ENCODE data around the gene RTKN. TPM values are rescaled to one million over a fixed set of nuclear protein-coding genes. Genes with fewer than 3 reads are reported as not detected.
"Not testable (repeated sequence)": the region's sequence is repeated elsewhere in the genome, so short reads cannot be mapped to it uniquely, and the experiment has no call there.

Gene RTKN
- polyA plus RNA-seq, 2 donors = 20.2 to 20.8 TPM

DNA sequence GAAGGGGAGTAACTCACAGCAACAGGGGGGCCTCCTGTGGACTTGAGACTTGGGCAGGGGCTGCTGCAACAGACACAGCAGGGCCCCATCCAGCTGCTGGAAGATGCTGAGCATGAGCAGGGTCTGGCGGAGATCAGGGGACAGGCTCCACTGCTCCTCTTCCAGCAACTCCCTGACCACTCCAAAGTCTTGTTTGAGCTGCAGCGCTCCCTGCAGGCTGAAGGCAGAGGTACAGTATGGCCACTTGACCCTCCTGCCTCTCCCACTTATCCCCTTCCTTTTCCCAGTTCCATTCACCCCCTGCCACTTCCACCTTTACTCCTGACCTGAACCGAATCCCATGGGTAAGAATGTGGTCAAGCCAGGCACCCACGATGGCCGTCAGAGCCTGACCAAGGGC is 33.2 kb upstream of the RTKN start:
- Histone ChIP-seq H3K4me3 (ENCODE audit: low read depth in 1 of 2, low read length in 2 of 2) (no peak overlapping the region), H3K36me3 (ENCODE audit: control insufficient read depth in 2 of 2, insufficient read depth in 2 of 2, low read length in 1 of 2) (peaks cover 0 to 17% of the 10 kb centered on the region in 2 donors), H3K27ac (ENCODE audit: low read depth in 2 of 2, low read length in 1 of 2) (no peak overlapping the region), H3K4me1 (ENCODE audit: control insufficient read depth in 2 of 2, insufficient read depth in 2 of 2, low read length in 1 of 2) (peaks cover 4 to 5% of the 10 kb centered on the region in 2 donors), H3K27me3 (ENCODE audit: control insufficient read depth in 1 of 2, insufficient read depth in 2 of 2, low read length in 2 of 2) (no peaks in the 10 kb centered on the region), H3K9me3 (ENCODE audit: control insufficient read depth in 2 of 2, insufficient read depth in 1 of 2, low read depth in 1 of 2, low read length in 1 of 2) (no peaks in the 10 kb centered on the region)
- WGBS, 2 donors = 90 to 91% methylated on average over 5 of the region's 5 CpGs

DNA sequence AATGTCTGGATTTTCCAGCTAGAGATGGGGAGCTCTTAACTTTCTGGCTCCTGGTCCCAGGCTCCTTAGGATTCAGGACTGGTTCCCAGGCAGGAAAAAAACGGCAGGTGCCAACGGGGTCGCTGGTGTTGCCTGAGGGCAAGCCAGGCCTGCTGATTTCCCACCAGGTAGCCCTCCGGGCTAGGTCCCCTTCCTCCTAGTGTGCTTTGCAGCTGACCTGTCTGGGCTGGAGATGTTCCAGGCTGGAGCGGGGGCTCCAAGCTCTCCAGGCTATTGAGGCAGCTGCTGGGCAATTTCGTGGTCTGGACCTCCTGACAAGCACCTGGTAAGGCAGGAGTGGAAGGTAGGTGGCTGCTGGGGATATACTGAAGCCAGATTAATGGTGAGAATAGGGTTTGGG is 32.7 kb upstream of the RTKN start:
- Histone ChIP-seq H3K4me3 (ENCODE audit: low read depth in 1 of 2, low read length in 2 of 2) (no peak overlapping the region), H3K27me3 (ENCODE audit: control insufficient read depth in 1 of 2, insufficient read depth in 2 of 2, low read length in 2 of 2) (no peaks in the 10 kb centered on the region), H3K4me1 (ENCODE audit: control insufficient read depth in 2 of 2, insufficient read depth in 2 of 2, low read length in 1 of 2) (peaks cover 4 to 5% of the 10 kb centered on the region in 2 donors), H3K36me3 (ENCODE audit: control insufficient read depth in 2 of 2, insufficient read depth in 2 of 2, low read length in 1 of 2) (peaks cover 0 to 17% of the 10 kb centered on the region in 2 donors), H3K9me3 (ENCODE audit: control insufficient read depth in 2 of 2, insufficient read depth in 1 of 2, low read depth in 1 of 2, low read length in 1 of 2) (no peaks in the 10 kb centered on the region), H3K27ac (ENCODE audit: low read depth in 2 of 2, low read length in 1 of 2) (no peak overlapping the region)
- WGBS, 2 donors = 91 to 94% methylated on average over 6 of the region's 6 CpGs

DNA sequence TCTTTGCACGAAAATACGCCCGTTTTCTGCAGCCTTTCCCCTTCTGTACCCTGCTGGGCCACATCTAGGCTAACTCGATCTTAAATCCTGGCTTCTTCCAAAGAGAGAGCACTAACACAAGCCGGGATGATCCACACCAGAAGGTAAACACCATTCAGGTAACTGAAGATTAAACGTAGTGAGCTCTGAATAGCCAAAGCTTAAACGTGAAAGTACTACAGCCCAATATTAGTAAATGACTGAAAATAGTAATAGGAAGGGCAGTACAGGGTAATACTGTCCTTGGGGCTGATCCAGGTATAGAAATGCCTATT is 31.2 kb upstream of the RTKN start:
- peaks cover 0 to 17% of the 10 kb centered on the region in 2 donors for H3K36me3 ChIP-seq (ENCODE audit: control insufficient read depth in 2 of 2, insufficient read depth in 2 of 2, low read length in 1 of 2)
- H3K27ac ChIP-seq (ENCODE audit: low read depth in 2 of 2, low read length in 1 of 2) = peak overlapping the region; percentile 95 to 99
- no peaks in the 10 kb centered on the region for H3K9me3 ChIP-seq (ENCODE audit: control insufficient read depth in 2 of 2, insufficient read depth in 1 of 2, low read depth in 1 of 2, low read length in 1 of 2)
- H3K4me1 ChIP-seq (ENCODE audit: control insufficient read depth in 2 of 2, insufficient read depth in 2 of 2, low read length in 1 of 2) = peaks cover 4 to 5% of the 10 kb centered on the region in 2 donors
- H3K4me3 ChIP-seq (ENCODE audit: low read depth in 1 of 2, low read length in 2 of 2) = peak overlapping the region; percentile 77 to 84
- H3K27me3 ChIP-seq (ENCODE audit: control insufficient read depth in 1 of 2, insufficient read depth in 2 of 2, low read length in 2 of 2) = no peaks in the 10 kb centered on the region
- 4 to 10% methylated on average over 7 of the region's 7 CpGs for WGBS, 2 donors

DNA sequence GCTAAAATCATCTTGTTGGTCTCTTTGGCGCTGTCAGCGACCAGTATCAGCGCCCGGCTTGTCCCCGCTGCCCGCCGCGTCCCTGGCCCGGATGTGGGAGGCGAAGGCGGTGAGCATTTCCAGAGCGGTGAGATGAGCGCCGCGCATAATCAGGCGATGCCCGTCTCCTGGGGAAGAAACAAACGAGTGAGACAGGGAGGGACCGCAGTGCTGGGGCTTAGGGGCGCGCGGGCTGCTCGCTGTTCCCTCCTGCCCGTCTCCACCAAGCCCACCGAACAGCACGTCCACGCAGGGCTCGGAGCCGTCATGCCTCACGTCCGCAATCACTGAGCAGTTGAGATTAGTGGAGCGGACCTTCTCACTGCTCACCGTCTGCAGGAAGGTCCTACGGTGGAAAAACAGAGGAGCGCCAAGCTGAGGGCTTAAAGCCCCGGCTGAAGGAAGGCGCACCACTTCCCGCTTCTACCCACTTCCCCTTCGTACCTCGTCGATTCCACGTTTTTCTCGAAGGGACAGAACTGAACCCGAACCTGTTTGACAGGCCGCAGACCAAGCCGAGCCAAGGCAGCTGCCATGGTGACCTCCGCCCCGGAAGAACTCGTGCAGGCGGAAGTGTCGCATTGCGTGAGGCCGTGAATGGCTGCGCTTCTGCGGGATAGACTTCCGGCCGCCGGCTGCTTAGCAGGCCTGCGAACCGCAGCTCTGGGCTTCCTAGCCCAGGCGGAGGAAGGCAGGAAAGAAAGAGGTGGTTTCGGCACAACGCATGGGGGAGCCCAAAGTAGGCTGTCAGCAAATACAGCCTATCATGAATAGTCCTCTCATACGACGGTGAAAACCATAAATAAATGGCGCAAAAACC is 30.6 kb upstream of the RTKN start, which contains the start of gene MRPL53:
MRPL53 (minus strand) TSS at position 595 of the 859 bp plus-strand sequence; CDS start at position 575, 20 bp downstream.
- Histone ChIP-seq H3K36me3 (ENCODE audit: control insufficient read depth in 2 of 2, insufficient read depth in 2 of 2, low read length in 1 of 2) (peaks cover 0 to 14% of the 10 kb centered on the region in 2 donors), H3K9me3 (ENCODE audit: control insufficient read depth in 2 of 2, insufficient read depth in 1 of 2, low read depth in 1 of 2, low read length in 1 of 2) (no peaks in the 10 kb centered on the region)
- WGBS, 2 donors = 0 to 1% methylated on average over 66 of the region's 66 CpGs

DNA sequence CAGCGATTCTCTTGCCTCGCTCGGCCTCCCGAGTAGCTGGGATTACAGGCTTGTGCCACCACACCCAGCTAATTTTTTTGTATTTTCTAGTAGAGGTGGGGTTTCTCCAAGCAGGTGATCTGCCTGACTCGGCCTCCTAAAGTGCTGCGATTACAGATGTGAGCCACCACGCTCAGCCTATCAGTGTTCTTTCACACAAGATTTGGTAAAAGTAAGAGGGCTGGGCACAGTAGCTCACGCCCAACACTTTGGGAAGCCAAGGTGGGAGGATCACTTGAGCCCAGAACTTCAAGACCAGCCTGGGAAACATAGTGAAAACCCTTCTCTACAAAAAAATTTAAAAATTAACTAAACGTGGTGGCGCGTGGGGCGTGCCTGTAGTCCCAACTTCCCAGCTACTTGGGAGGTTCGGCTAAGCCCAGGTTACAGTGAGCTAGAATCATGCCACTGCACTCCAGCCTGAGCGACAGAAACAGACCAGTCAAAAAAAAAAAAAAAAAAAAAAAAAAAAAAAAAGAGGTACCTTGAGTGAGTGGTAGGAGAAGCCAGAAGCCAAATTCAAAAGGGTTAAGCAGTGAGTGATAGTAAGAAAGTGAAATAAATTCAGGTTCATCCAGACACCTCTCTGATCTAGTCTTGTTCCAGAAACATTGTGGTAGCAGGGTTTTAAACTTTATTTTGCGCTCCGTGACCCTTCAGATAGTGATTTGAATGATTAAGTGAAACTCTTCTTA is 29.8 kb upstream of the RTKN start:
- H3K27ac ChIP-seq (ENCODE audit: low read depth in 2 of 2, low read length in 1 of 2) = peak overlapping the region; percentile 95 to 99
- no peaks in the 10 kb centered on the region for H3K9me3 ChIP-seq (ENCODE audit: control insufficient read depth in 2 of 2, insufficient read depth in 1 of 2, low read depth in 1 of 2, low read length in 1 of 2)
- 44 to 48% methylated on average over 16 of the region's 16 CpGs for WGBS, 2 donors
- peaks cover 4 to 5% of the 10 kb centered on the region in 2 donors for H3K4me1 ChIP-seq (ENCODE audit: control insufficient read depth in 2 of 2, insufficient read depth in 2 of 2, low read length in 1 of 2)
- H3K27me3 ChIP-seq (ENCODE audit: control insufficient read depth in 1 of 2, insufficient read depth in 2 of 2, low read length in 2 of 2) = no peaks in the 10 kb centered on the region
- H3K36me3 ChIP-seq (ENCODE audit: control insufficient read depth in 2 of 2, insufficient read depth in 2 of 2, low read length in 1 of 2) = peaks cover 0 to 14% of the 10 kb centered on the region in 2 donors
- peak overlapping the region; percentile 77 to 84 for H3K4me3 ChIP-seq (ENCODE audit: low read depth in 1 of 2, low read length in 2 of 2)

More for the DNA sequence above, 30.6 kb upstream of the RTKN start, which contains the start of gene MRPL53:
- Histone ChIP-seq H3K4me3 (ENCODE audit: low read depth in 1 of 2, low read length in 2 of 2) (peak within 1 kb of the TSS; percentile 77 to 84), H3K27ac (ENCODE audit: low read depth in 2 of 2, low read length in 1 of 2) (peak within 1 kb of the TSS; percentile 95 to 99), H3K27me3 (ENCODE audit: control insufficient read depth in 1 of 2, insufficient read depth in 2 of 2, low read length in 2 of 2) (no peaks in the 10 kb centered on the region), H3K4me1 (ENCODE audit: control insufficient read depth in 2 of 2, insufficient read depth in 2 of 2, low read length in 1 of 2) (peaks cover 4 to 5% of the 10 kb centered on the region in 2 donors)

DNA sequence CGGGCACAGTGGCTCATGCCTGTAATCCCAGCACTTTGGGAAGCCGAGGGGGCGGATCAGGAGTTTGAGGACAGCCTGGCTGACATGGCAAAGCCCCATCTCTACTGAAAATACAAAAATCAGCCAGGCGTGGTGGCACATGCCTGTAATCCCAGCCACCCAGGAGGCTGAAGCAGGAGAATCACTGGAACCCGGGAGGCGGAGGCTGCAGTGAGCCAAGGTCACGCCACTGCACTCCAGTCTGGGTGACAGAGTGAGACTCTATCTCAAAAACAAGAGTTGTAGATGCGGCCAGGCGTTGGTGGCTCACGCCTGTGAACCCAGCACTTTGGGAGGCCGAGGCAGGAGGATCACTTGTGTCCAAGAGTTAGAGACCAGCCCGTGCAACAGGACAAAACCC is 29.0 kb upstream of the RTKN start:
- not testable (repeated sequence) for H3K27me3 ChIP-seq (ENCODE audit: control insufficient read depth in 1 of 2, insufficient read depth in 2 of 2, low read length in 2 of 2); H3K4me3 ChIP-seq (ENCODE audit: low read depth in 1 of 2, low read length in 2 of 2); H3K27ac ChIP-seq (ENCODE audit: low read depth in 2 of 2, low read length in 1 of 2); H3K9me3 ChIP-seq (ENCODE audit: control insufficient read depth in 2 of 2, insufficient read depth in 1 of 2, low read depth in 1 of 2, low read length in 1 of 2); H3K4me1 ChIP-seq (ENCODE audit: control insufficient read depth in 2 of 2, insufficient read depth in 2 of 2, low read length in 1 of 2)
- 93 to 94% methylated on average over 12 of the region's 12 CpGs for WGBS, 2 donors
- peaks cover 0 to 14% of the 10 kb centered on the region in 2 donors for H3K36me3 ChIP-seq (ENCODE audit: control insufficient read depth in 2 of 2, insufficient read depth in 2 of 2, low read length in 1 of 2)

DNA sequence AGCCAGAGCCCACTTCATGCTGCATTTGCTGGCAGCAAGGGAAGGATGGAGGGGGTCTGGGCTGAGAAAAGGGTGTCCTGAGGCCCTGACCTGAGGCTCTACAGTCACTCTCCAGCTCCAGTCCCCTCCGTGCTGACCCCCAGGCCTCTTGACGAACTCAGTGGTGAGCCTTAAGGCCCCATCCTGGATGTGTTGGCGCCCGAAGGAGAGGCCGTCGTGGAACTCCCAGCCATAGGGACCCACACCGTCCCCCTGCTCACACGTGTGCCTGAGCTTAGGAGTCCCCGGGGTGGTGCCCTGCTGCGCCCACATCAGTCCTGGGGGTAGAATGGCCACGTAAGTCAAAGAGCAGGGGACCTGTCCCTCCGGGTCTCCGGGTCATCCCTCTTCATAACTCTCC is 22.7 kb upstream of the RTKN start:
- WGBS, 2 donors = 3 to 5% methylated on average over 13 of the region's 13 CpGs
- Histone ChIP-seq H3K27ac (ENCODE audit: low read depth in 2 of 2, low read length in 1 of 2) (peak overlapping the region in 1 of 2 donors; percentile 91), H3K4me3 (ENCODE audit: low read depth in 1 of 2, low read length in 2 of 2) (peak overlapping the region; percentile 85 to 91), H3K4me1 (ENCODE audit: control insufficient read depth in 2 of 2, insufficient read depth in 2 of 2, low read length in 1 of 2) (peaks cover 0 to 4% of the 10 kb centered on the region in 2 donors), H3K36me3 (ENCODE audit: control insufficient read depth in 2 of 2, insufficient read depth in 2 of 2, low read length in 1 of 2) (peaks cover 0 to 16% of the 10 kb centered on the region in 2 donors), H3K9me3 (ENCODE audit: control insufficient read depth in 2 of 2, insufficient read depth in 1 of 2, low read depth in 1 of 2, low read length in 1 of 2) (no peaks in the 10 kb centered on the region), H3K27me3 (ENCODE audit: control insufficient read depth in 1 of 2, insufficient read depth in 2 of 2, low read length in 2 of 2) (no peaks in the 10 kb centered on the region)

DNA sequence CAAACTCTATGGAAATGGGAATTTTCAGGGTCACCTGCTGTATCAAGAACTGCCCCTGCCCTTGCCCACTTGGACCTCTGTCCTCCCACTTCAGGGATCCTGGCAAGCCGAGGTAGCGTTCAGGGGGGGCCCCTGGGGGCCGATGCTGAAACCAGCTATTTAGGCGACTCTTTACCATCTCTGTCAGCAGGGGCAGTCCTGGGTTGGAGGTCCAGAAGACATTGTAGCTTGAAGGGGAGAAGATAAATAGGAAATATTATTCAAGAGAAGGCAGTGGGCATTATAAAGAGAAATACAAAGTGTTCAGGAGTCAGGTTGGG is 21.0 kb upstream of the RTKN start:
- Histone ChIP-seq H3K36me3 (ENCODE audit: control insufficient read depth in 2 of 2, insufficient read depth in 2 of 2, low read length in 1 of 2) (peaks cover 0 to 16% of the 10 kb centered on the region in 2 donors), H3K4me3 (ENCODE audit: low read depth in 1 of 2, low read length in 2 of 2) (no peak overlapping the region), H3K27me3 (ENCODE audit: control insufficient read depth in 1 of 2, insufficient read depth in 2 of 2, low read length in 2 of 2) (no peaks in the 10 kb centered on the region), H3K27ac (ENCODE audit: low read depth in 2 of 2, low read length in 1 of 2) (no peak overlapping the region), H3K4me1 (ENCODE audit: control insufficient read depth in 2 of 2, insufficient read depth in 2 of 2, low read length in 1 of 2) (peaks cover 0 to 4% of the 10 kb centered on the region in 2 donors), H3K9me3 (ENCODE audit: control insufficient read depth in 2 of 2, insufficient read depth in 1 of 2, low read depth in 1 of 2, low read length in 1 of 2) (no peaks in the 10 kb centered on the region)
- WGBS, 2 donors = 73 to 85% methylated on average over 4 of the region's 4 CpGs

DNA sequence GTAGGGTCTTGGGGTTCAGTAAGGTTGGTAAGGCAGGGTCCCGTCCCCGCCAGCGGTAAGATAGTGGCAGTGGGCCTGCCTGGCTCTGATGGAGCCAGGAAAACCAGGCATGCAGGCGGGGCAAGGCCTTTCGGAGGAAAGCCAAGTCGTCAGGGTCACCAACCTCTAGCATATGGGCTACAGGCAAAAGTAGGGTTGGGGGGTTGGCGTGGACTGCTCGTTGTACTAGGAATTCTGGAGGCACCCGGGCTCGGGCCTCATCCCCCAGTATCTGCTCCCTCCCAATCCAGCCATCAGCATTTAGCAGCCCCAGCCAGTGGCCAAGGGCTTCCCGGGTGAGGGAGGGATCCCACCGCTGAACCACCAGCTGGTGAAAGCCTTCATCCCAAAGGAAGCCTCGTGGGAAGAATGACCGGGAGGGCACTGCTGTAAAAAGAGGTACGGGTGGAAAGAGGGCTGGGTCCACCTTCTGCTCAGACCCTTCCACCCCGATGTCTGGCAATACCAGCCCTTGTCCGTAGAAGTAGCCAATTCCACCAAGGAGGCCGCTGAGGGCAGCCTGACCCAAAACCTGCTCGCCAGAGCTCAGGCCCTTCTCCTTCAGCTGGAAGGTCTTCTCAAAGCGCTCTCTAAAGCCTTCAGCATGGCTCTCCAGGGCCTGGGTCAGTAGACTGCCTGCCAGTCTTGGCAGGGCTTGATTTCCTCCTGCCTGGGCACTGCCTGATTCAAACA is 20.5 kb upstream of the RTKN start:
- Histone ChIP-seq H3K4me3 (ENCODE audit: low read depth in 1 of 2, low read length in 2 of 2) (no peak overlapping the region), H3K27ac (ENCODE audit: low read depth in 2 of 2, low read length in 1 of 2) (no peak overlapping the region), H3K4me1 (ENCODE audit: control insufficient read depth in 2 of 2, insufficient read depth in 2 of 2, low read length in 1 of 2) (peaks cover 0 to 4% of the 10 kb centered on the region in 2 donors), H3K36me3 (ENCODE audit: control insufficient read depth in 2 of 2, insufficient read depth in 2 of 2, low read length in 1 of 2) (peaks cover 0 to 16% of the 10 kb centered on the region in 2 donors), H3K9me3 (ENCODE audit: control insufficient read depth in 2 of 2, insufficient read depth in 1 of 2, low read depth in 1 of 2, low read length in 1 of 2) (no peaks in the 10 kb centered on the region), H3K27me3 (ENCODE audit: control insufficient read depth in 1 of 2, insufficient read depth in 2 of 2, low read length in 2 of 2) (no peaks in the 10 kb centered on the region)
- 89 to 93% methylated on average over 20 of the region's 20 CpGs for WGBS, 2 donors
